ENCODE measurements around the gene SLC35E2B.
"Not testable (repeated sequence)": the region's sequence is repeated elsewhere in the genome, so short reads cannot be mapped to it uniquely, and the experiment has no call there.

Gene SLC35E2B

DNA sequence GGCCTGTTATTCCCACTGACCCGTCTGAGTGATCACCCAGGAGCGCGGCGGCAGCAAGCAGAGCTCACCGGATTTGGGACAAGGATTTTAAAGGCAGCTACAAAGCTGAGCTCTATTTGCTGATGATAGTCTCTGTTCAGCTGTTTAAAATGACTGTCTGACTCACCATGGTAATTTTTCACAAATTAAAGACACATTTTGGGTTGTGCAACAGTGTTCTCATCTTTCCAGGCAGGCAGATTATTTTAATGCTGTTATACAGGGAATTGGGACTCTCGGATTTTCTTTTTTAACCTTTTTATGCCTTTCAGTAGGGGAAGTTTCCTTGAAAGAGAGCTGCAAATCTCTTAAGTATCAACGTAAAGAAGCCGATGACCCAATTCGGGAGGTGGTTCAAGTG is 30.2 kb downstream of the SLC35E2B start:
- 99% methylated on average over 4 to 5 of the region's 9 CpGs for WGBS, 2 experiments
- H3K9me3 ChIP-seq (ENCODE audit: control insufficient read depth, low read length); H3K27me3 ChIP-seq (ENCODE audit: control insufficient read depth, insufficient read depth, low read length, poor library complexity, severe bottlenecking); H3K27ac ChIP-seq (ENCODE audit: insufficient read depth, low read depth, low read length, poor library complexity, severe bottlenecking); H3K4me3 ChIP-seq (ENCODE audit: insufficient read depth, low read depth, low read length); H3K4me1 ChIP-seq (ENCODE audit: control insufficient read depth, insufficient read depth, low read length): not testable (repeated sequence)
- H3K36me3 ChIP-seq (ENCODE audit: control insufficient read depth, insufficient read depth, low read length): peaks cover 16% of the 10 kb centered on the region

- peak within 1 kb of the TSS; percentile 78 for H3K4me3 ChIP-seq (ENCODE audit: insufficient read depth, low read depth, low read length)
- 0% methylated on average over 56 to 57 of the region's 96 CpGs for WGBS, 2 experiments
- not testable (repeated sequence) for H3K27me3 ChIP-seq (ENCODE audit: control insufficient read depth, insufficient read depth, low read length, poor library complexity, severe bottlenecking); H3K4me1 ChIP-seq (ENCODE audit: control insufficient read depth, insufficient read depth, low read length); H3K9me3 ChIP-seq (ENCODE audit: control insufficient read depth, low read length)
- H3K27ac ChIP-seq (ENCODE audit: insufficient read depth, low read depth, low read length, poor library complexity, severe bottlenecking): peak within 1 kb of the TSS; percentile 98
- peaks cover 14% of the 10 kb centered on the region for H3K36me3 ChIP-seq (ENCODE audit: control insufficient read depth, insufficient read depth, low read length)
Observed at GRCh38 chr1:1658583-1659549, 33.7 kb downstream of the SLC35E2B start, which contains the start of gene CDK11B. Gene CDK11B (minus strand): TSS chr1:1659004. CDS start chr1:1657485, 1,519 bp downstream.

- not testable (repeated sequence) for H3K4me3 ChIP-seq (ENCODE audit: insufficient read depth, low read depth, low read length); H3K4me1 ChIP-seq (ENCODE audit: control insufficient read depth, insufficient read depth, low read length); H3K27me3 ChIP-seq (ENCODE audit: control insufficient read depth, insufficient read depth, low read length, poor library complexity, severe bottlenecking); H3K9me3 ChIP-seq (ENCODE audit: control insufficient read depth, low read length); H3K27ac ChIP-seq (ENCODE audit: insufficient read depth, low read depth, low read length, poor library complexity, severe bottlenecking)
- 92 to 94% methylated on average over 11 of the region's 11 CpGs for WGBS, 2 experiments
- H3K36me3 ChIP-seq (ENCODE audit: control insufficient read depth, insufficient read depth, low read length): peaks cover 33% of the 10 kb centered on the region
Observed at GRCh38 chr1:1648265-1648664, 44.3 kb downstream of the SLC35E2B start.

DNA sequence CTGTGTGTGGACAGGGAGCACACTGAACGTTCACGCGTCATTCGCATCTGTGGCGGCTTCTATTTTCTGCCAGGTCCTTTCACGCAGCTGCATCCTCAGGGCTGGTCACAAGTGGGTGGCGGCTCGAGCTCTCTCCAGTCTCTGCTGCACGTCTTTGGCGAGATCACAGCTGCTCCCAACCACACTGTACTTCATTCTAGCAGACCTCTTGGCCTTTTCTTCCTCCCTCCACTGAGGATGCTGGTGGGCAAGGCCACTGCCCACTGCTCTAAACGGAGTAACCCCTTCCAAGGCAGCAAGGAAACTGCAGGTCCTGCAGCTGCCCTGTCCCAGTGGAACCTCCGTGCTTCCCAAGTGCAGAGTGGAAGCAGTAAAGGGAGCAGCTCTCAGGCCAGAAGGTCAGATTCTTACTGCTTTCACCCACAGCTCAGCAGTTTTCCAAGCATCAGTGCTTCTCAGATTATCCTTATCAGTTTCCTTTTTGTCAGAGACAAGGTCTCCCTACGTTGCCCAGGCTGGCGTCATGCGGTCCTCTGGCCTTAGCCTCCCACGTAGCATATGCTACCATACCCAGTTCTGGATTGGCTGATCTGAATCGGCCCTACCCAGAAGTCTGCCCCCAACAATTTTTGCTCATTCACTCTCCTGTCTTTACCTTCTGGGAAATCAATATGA is 44.9 kb downstream of the SLC35E2B start:
- peaks cover 33% of the 10 kb centered on the region for H3K36me3 ChIP-seq (ENCODE audit: control insufficient read depth, insufficient read depth, low read length)
- H3K27ac ChIP-seq (ENCODE audit: insufficient read depth, low read depth, low read length, poor library complexity, severe bottlenecking); H3K27me3 ChIP-seq (ENCODE audit: control insufficient read depth, insufficient read depth, low read length, poor library complexity, severe bottlenecking); H3K4me1 ChIP-seq (ENCODE audit: control insufficient read depth, insufficient read depth, low read length); H3K4me3 ChIP-seq (ENCODE audit: insufficient read depth, low read depth, low read length); H3K9me3 ChIP-seq (ENCODE audit: control insufficient read depth, low read length): not testable (repeated sequence)
- 93 to 96% methylated on average over 17 of the region's 17 CpGs for WGBS, 2 experiments

DNA sequence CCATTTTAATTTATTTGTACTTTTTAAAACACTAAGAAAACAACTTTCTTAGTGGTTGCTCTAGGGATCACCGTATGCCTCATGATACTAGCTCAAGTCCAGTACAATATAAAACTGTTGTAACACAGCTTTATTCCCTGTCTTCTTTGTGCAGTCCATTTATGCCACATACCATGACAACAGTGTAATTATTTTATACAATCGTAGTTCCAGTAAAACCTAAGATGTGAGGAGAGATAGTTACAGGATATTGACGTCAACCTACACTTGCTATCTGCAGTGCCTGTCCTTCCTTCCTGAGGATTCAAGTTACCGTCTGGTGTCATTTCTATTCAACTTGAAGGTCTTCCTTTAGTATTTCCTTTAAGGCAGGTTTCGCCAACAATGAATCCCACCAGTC is 46.3 kb downstream of the SLC35E2B start:
- not testable (repeated sequence) for H3K4me1 ChIP-seq (ENCODE audit: control insufficient read depth, insufficient read depth, low read length); H3K27me3 ChIP-seq (ENCODE audit: control insufficient read depth, insufficient read depth, low read length, poor library complexity, severe bottlenecking); H3K27ac ChIP-seq (ENCODE audit: insufficient read depth, low read depth, low read length, poor library complexity, severe bottlenecking); H3K9me3 ChIP-seq (ENCODE audit: control insufficient read depth, low read length); H3K4me3 ChIP-seq (ENCODE audit: insufficient read depth, low read depth, low read length)
- 68 to 88% methylated on average over 2 to 4 of the region's 5 CpGs for WGBS, 2 experiments
- peaks cover 20% of the 10 kb centered on the region for H3K36me3 ChIP-seq (ENCODE audit: control insufficient read depth, insufficient read depth, low read length)

GRCh38 chr1:1640711-1641461 is 51.7 kb downstream of the SLC35E2B start:
- not testable (repeated sequence) for H3K9me3 ChIP-seq (ENCODE audit: control insufficient read depth, low read length); H3K27me3 ChIP-seq (ENCODE audit: control insufficient read depth, insufficient read depth, low read length, poor library complexity, severe bottlenecking); H3K27ac ChIP-seq (ENCODE audit: insufficient read depth, low read depth, low read length, poor library complexity, severe bottlenecking); H3K4me3 ChIP-seq (ENCODE audit: insufficient read depth, low read depth, low read length); H3K4me1 ChIP-seq (ENCODE audit: control insufficient read depth, insufficient read depth, low read length); H3K36me3 ChIP-seq (ENCODE audit: control insufficient read depth, insufficient read depth, low read length)
- WGBS, 2 experiments: 92 to 95% methylated on average over 19 to 30 of the region's 38 CpGs

GRCh38 chr1:1640081-1640480 is 52.5 kb downstream of the SLC35E2B start:
- H3K36me3 ChIP-seq (ENCODE audit: control insufficient read depth, insufficient read depth, low read length); H3K4me1 ChIP-seq (ENCODE audit: control insufficient read depth, insufficient read depth, low read length); H3K27me3 ChIP-seq (ENCODE audit: control insufficient read depth, insufficient read depth, low read length, poor library complexity, severe bottlenecking); H3K27ac ChIP-seq (ENCODE audit: insufficient read depth, low read depth, low read length, poor library complexity, severe bottlenecking); H3K9me3 ChIP-seq (ENCODE audit: control insufficient read depth, low read length); H3K4me3 ChIP-seq (ENCODE audit: insufficient read depth, low read depth, low read length): not testable (repeated sequence)
- 82 to 94% methylated on average over 5 to 12 of the region's 25 CpGs for WGBS, 2 experiments

DNA sequence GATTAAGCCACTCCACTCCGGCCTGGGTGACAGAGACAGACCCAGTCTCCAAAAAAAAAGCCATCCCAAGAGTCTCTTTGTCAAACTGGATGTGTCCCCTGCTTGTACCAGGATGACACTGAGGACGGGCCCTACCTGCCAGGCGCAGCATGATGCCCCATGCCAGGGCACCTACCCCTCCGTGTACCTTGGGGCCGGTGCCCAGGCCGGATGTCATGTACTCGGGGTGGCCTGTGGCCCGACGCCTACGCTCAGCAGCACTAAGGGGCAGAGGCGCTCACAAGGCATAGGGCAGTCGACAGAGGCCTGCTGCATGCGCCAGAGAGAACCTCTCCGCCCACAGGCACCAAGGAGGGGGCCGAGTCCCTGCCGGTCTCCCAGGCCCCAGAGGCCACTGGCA is 53.2 kb downstream of the SLC35E2B start:
- H3K4me3 ChIP-seq (ENCODE audit: insufficient read depth, low read depth, low read length); H3K9me3 ChIP-seq (ENCODE audit: control insufficient read depth, low read length); H3K4me1 ChIP-seq (ENCODE audit: control insufficient read depth, insufficient read depth, low read length); H3K36me3 ChIP-seq (ENCODE audit: control insufficient read depth, insufficient read depth, low read length); H3K27ac ChIP-seq (ENCODE audit: insufficient read depth, low read depth, low read length, poor library complexity, severe bottlenecking); H3K27me3 ChIP-seq (ENCODE audit: control insufficient read depth, insufficient read depth, low read length, poor library complexity, severe bottlenecking): not testable (repeated sequence)
- WGBS, 2 experiments: 95 to 97% methylated on average over 16 of the region's 16 CpGs

DNA sequence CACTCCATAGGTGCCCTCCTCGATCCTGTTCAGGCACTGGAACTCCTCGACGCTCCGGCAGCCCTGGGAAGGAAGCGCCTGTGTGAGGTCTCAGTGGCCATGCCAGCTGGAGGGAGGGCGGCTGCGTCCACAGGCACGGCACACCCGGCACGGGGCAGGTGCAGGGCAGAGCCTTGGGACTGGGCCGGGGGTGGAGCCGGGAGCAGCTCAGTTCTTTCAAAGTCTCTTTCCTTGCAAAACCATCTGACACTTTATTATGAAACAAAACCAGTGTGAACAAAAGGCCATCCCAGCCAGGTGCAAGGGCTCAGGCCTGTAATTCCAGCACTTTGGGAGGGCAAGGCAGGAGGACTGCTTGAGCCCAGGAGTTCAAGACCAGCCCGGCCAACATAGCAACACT is 54.1 kb downstream of the SLC35E2B start:
- 90 to 91% methylated on average over 8 to 9 of the region's 13 CpGs for WGBS, 2 experiments
- H3K4me3 ChIP-seq (ENCODE audit: insufficient read depth, low read depth, low read length); H3K36me3 ChIP-seq (ENCODE audit: control insufficient read depth, insufficient read depth, low read length); H3K27me3 ChIP-seq (ENCODE audit: control insufficient read depth, insufficient read depth, low read length, poor library complexity, severe bottlenecking); H3K27ac ChIP-seq (ENCODE audit: insufficient read depth, low read depth, low read length, poor library complexity, severe bottlenecking); H3K9me3 ChIP-seq (ENCODE audit: control insufficient read depth, low read length); H3K4me1 ChIP-seq (ENCODE audit: control insufficient read depth, insufficient read depth, low read length): not testable (repeated sequence)

GRCh38 chr1:1637479-1637875 is 55.1 kb downstream of the SLC35E2B start:
- H3K36me3 ChIP-seq (ENCODE audit: control insufficient read depth, insufficient read depth, low read length); H3K4me1 ChIP-seq (ENCODE audit: control insufficient read depth, insufficient read depth, low read length); H3K27ac ChIP-seq (ENCODE audit: insufficient read depth, low read depth, low read length, poor library complexity, severe bottlenecking); H3K27me3 ChIP-seq (ENCODE audit: control insufficient read depth, insufficient read depth, low read length, poor library complexity, severe bottlenecking); H3K9me3 ChIP-seq (ENCODE audit: control insufficient read depth, low read length); H3K4me3 ChIP-seq (ENCODE audit: insufficient read depth, low read depth, low read length): not testable (repeated sequence)
- 95 to 96% methylated on average over 13 of the region's 14 CpGs for WGBS, 2 experiments

Data from ectodermal cell (in vitro differentiated cells).